Measurements from ENCODE around the gene VPS8.

VPS8 gene

GRCh38 chr3:185060655-185061054 lies 248.7 kb downstream of the VPS8 start:
- no peaks in the 10 kb centered on the region for H3K4me1 ChIP-seq
- no peak for TF ChIP-seq CTCF (IDR thresholded peaks at IDR 0.05)

GRCh38 chr3:185062191-185062590 lies 250.2 kb downstream of the VPS8 start:
- Histone ChIP-seq H3K27me3 (ENCODE audit: control insufficient read depth, insufficient read depth, low read length) (no peaks in the 10 kb centered on the region), H3K4me2 (ENCODE audit: low read length) (no peak overlapping the region), H2AFZ (no peak overlapping the region), H3K4me3 (ENCODE audit: low read depth, low read length) (no peak overlapping the region), H3K4me1 (no peaks in the 10 kb centered on the region), H3K27ac (no peak overlapping the region), H3K9ac (no peak overlapping the region), H3K79me2 (no peaks in the 10 kb centered on the region), H3K36me3 (ENCODE audit: control insufficient read depth, insufficient read depth, low read length) (no peaks in the 10 kb centered on the region), H3K9me3 (ENCODE audit: control insufficient read depth, low read length) (no peaks in the 10 kb centered on the region)
- no peak for TF ChIP-seq CTCF (IDR thresholded peaks at IDR 0.05)

More at GRCh38 chr3:185060655-185061054, 248.7 kb downstream of the VPS8 start:
- no peaks in the 10 kb centered on the region for H3K27me3 ChIP-seq (ENCODE audit: control insufficient read depth, insufficient read depth, low read length)
- H3K79me2 ChIP-seq = no peaks in the 10 kb centered on the region
- no peak overlapping the region for H2AFZ ChIP-seq
- no peak overlapping the region for H3K27ac ChIP-seq
- no peak overlapping the region for H3K4me2 ChIP-seq (ENCODE audit: low read length)
- H3K4me3 ChIP-seq (ENCODE audit: low read depth, low read length) = no peak overlapping the region
- no peak overlapping the region for H3K9ac ChIP-seq
- no peaks in the 10 kb centered on the region for H3K9me3 ChIP-seq (ENCODE audit: control insufficient read depth, low read length)
- no peaks in the 10 kb centered on the region for H3K36me3 ChIP-seq (ENCODE audit: control insufficient read depth, insufficient read depth, low read length)

DNA sequence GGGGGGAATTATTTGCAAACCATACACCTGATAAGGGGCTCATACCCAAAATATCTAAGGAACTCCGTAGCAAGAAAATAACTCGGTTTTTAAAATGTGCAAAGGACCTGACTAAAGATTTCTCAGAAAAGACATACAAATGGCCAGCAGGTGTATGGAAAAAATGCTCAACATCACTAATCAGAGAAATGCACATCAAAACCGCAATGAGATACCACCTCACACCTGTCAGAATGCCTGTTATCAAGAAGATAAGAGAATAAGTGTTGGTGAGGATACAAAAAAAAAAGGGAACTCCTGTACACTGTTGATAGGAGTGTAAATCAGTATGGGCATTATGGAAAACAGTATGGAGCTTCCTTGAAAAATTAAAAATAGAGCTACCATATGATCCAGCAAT lies 251.5 kb downstream of the VPS8 start:
- Histone ChIP-seq H3K27me3 (ENCODE audit: control insufficient read depth, insufficient read depth, low read length) (no peaks in the 10 kb centered on the region), H3K4me2 (ENCODE audit: low read length) (no peak overlapping the region), H2AFZ (no peak overlapping the region), H3K79me2 (no peaks in the 10 kb centered on the region), H3K4me1 (no peaks in the 10 kb centered on the region), H3K27ac (no peak overlapping the region), H3K4me3 (ENCODE audit: low read depth, low read length) (no peak overlapping the region), H3K36me3 (ENCODE audit: control insufficient read depth, insufficient read depth, low read length) (no peaks in the 10 kb centered on the region), H3K9ac (no peak overlapping the region), H3K9me3 (ENCODE audit: control insufficient read depth, low read length) (no peaks in the 10 kb centered on the region)
- TF ChIP-seq CTCF (IDR thresholded peaks at IDR 0.05) = no peak

- H3K4me1 ChIP-seq = no peaks in the 10 kb centered on the region
These were observed 253.1 kb downstream of the VPS8 start for GRCh38 chr3:185065059-185065458.

More at GRCh38 chr3:185065059-185065458, 253.1 kb downstream of the VPS8 start:
- H3K79me2 ChIP-seq = no peaks in the 10 kb centered on the region
- H3K27me3 ChIP-seq (ENCODE audit: control insufficient read depth, insufficient read depth, low read length) = no peaks in the 10 kb centered on the region
- H3K4me3 ChIP-seq (ENCODE audit: low read depth, low read length) = no peak overlapping the region
- no peak overlapping the region for H3K4me2 ChIP-seq (ENCODE audit: low read length)
- H3K36me3 ChIP-seq (ENCODE audit: control insufficient read depth, insufficient read depth, low read length) = no peaks in the 10 kb centered on the region
- H3K27ac ChIP-seq = no peak overlapping the region
- TF ChIP-seq CTCF (IDR thresholded peaks at IDR 0.05) = no peak
- no peak overlapping the region for H3K9ac ChIP-seq
- H2AFZ ChIP-seq = peak overlapping the region; percentile 22
- no peaks in the 10 kb centered on the region for H3K9me3 ChIP-seq (ENCODE audit: control insufficient read depth, low read length)
